Renal cortex interstitium (tissue), 11 donors: ENCODE data around the gene VAV3. TPM values are rescaled to one million over a fixed set of nuclear protein-coding genes. Genes with fewer than 3 reads are reported as not detected.
A peak's percentile ranks its signal among the peaks of the same experiment; 100 is the strongest.
"Not testable (repeated sequence)": the region's sequence is repeated elsewhere in the genome, so short reads cannot be mapped to it uniquely, and the experiment has no call there.

Experiments
- DNase-seq, 11 donors: peaks; one replicate each; pipeline ENCODE4 v3.0.0-alpha.2; 2013; ENCODE audit warnings: low read depth in 9 of 11, low spot score in 4 of 11; ENCODE audit errors: extremely low read depth in 1 of 11
- polyA plus RNA-seq, 3 donors: library from polyadenylated mRNA; unstranded; fragments of 120-200 nt; gene quantifications; one replicate each; pipeline ENCODE4 v1.2.1, GENCODE V29; 2013; ENCODE audit not compliant: insufficient read length in 3 of 3

Gene VAV3
- polyA plus RNA-seq, 3 donors = 118 to 153 (median 149) TPM

DNA sequence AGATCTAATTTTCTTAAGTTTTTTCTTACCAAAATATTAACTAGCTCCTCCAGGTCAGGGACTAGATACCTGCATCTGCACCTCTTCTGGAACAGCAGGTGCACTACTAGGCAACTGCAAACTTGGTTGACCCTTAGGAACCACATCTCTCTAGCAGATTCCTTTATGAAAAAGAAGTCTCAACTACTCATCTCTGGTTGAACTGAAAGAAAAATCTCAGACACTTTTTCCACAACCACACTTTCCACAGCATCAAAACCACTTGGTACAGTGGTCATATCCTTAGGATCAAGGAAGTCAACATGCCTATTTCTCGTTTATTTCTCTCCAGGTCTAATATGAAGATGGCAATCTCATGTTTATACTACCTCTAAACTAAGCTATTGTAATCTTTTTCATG lies 52.3 kb downstream of the VAV3 start:
- no peak for DNase-seq

DNA sequence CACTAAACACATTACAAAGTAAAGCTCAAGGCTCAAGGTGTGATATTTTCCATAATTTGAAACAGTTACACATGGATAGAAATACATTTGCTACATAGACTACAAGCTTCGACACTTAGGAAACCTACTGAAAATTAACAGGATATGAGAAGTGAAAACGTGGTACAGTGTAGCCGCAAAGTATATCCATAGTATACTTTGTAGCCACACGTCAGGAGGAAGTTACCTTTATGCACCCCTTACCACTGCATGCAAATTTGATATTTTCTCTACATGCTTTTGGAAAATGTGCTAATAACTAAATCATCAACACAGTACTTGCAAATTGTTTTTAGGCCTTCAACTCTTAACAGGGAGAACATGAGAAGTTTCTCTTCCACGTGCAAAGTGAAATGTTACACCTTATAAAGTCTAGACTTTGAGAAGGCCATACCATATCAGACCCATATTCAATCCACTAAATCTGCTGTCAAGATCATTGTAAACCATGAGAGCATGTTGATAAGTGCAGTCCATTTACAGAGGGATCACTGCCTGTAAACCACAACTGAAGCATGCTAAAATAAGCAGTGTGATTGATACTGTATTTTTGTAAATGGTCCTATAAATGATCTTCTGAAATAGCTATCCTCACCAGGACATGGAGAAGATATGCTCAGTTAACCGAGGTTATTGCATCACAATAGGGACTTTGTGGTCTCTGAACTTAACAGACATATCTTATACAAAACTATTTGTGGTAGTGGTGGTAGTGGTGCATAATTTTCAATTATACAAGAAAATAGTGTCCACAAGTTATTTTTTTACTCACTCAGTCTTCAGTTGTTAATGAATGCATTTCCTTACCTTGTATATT lies 64.7 kb downstream of the VAV3 start:
- DNase-seq = no peak

DNA sequence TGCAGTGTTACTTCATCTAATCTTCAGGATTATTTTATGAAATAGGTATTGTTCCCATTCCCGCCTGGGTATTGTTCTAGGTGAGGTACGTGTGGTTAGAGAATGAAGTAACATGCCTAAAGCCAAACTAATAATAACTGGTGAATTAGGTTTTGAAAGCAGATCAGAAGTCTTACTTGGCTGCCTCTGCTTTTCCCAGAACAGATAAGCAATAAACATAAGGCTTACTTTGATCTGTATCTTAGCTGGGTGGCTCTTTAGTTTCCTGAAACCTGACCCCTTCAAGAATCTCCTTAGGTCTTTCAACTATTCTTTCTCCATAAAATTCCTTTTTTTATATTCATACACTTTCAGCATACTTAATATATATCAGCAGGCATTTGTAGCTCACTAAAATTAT lies 65.3 kb downstream of the VAV3 start:
- DNase-seq = no peak

DNA sequence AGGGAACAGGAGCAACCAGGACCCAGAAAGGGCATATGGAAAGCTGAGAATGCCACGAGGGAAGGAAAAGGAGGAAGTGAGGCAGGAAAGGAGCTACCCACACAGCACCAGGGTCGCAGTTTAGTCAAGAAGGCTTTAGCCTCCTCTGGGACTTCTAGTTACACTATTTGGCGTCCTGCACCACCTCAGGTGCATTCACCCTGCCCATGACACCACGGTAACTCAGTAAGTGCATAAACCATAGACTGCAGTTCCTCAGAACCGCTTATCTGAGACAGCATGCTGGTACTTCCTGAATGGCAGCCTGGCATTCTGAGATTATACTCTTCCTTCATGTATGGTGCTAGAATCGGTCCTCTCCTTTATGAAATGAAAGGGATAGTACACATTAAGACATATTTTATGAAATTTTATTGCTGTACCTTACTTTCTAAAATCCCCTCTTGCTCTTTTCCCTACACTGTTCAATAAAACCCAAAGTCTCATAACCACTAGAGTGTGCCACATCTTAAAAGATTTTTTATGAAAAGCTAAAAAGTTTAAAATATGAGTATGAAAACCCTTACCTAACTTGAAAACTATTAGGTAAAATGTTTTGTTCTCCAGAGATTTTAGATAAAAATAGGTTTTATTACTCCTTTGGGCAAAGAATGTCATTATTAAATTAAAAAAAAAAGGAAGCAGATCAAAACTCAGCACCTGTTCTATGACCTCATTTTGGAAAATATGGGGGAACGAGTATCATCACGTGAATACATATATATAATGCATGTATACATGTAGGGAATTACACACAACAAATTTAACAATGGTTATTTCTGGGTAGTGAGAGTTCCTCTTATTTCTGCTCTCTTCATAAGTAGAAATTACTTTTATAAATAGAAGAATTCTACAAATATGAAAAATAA lies 67.3 kb downstream of the VAV3 start:
- no peak for DNase-seq

DNA sequence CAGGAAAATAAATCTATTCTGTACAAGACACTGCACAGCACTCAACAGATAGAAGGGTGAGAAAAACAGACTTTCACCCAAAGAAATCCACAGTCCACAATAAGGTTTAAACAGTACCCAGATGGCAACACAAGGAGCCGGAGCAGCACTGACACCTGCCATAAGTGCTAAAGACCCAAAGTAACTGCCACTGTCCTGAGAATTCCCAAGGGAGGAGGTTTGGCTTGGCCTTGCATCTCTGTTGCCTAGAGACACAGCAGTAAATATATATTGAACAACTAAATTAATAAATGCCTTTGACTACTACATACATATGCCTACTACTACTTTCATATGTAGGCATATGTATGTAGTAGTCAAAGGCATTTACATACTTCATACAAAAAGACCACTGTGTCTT lies 68.0 kb downstream of the VAV3 start:
- DNase-seq = no peak

DNA sequence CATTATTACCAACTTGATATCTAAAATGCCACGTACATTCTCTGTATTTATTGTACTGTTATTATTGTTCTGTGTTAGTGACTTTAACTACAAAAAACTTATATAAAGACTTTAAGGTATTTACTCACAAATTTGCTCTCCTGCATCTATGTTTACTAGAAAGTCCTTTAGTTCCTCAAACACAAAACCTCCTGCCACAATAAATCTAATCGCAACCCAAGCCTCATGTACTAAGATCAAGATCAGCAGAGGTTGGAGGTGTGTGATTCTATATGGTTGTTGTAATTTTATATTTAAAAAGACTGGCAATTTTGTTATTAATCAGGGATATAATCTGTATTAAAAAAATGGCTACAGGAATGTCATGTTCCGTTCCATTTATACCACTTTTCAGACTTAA lies 68.6 kb downstream of the VAV3 start:
- no peak for DNase-seq

DNA sequence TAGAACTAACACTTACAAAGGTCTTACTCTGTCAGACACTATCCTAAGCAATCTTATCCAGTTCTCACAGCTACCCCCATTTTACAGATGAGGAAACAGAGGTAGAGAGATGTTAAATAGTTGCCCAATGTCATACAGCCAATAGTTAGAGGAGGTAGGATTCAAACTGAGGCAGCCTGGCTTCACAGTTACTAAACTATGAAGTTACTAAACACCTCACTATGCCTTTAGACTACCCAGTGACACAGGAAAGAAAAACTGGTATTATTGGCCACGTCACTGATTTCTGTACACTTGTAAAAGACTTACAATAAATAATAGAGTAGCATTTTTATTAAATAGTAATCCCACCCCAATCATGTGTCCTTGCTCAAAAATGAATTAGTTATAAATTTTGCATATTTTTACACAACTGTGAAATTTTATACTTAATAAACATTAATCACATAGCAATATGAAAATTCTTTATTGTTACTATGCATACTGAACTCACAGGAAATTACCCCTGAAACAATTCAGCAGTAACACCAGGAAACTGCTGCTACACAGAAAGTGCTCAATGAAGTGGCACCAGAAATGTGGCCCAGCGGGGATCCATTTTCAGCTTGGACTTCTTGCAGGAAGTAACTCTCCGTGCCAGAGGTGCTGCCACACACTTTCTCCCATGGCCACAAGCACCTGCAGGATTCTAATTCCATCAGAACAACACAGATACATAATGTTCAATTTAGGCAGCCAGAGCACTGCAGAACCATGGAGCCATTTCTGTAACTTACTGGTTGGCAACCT lies 69.4 kb downstream of the VAV3 start:
- peak in 7 of 11 donors; percentile 13 to 39 (median 20) for DNase-seq

DNA sequence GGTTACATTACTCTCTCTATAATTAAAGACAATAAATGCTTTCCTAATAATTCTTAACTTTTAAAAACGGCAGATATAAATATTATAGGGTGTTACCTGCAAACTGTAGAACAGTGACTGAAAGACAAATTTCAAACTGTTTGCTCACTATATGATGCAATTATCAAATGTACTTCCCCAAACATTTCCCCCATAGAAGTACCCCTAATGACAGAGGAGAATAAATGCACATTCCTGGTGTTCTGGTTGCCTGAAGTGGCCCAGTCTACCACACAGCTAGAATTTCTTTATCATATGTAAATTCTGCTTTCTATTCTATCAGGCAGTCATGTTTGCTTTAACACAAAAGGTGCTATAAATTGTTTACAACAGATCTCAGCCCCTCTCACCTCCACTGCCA lies 70.4 kb downstream of the VAV3 start:
- DNase-seq = no peak

DNA sequence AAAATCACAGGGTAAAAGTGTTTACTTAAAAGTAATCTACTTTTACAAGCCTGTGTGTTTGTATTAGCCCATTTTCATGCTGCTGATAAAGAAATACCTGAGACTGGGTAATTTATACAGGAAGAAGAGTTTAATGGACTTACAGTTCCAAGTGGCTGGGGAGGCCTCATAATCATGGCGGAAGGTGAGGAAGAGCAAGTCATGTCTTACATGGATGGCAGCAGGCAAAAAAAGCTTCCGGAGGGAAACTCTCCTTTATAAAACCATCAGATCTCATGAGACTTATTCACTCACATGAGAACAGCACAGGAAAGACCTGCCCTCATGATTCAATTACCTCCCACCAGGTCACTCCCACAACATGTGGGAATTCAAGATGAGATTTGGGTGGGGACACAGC lies 71.6 kb downstream of the VAV3 start:
- DNase-seq = not testable (repeated sequence)

DNA sequence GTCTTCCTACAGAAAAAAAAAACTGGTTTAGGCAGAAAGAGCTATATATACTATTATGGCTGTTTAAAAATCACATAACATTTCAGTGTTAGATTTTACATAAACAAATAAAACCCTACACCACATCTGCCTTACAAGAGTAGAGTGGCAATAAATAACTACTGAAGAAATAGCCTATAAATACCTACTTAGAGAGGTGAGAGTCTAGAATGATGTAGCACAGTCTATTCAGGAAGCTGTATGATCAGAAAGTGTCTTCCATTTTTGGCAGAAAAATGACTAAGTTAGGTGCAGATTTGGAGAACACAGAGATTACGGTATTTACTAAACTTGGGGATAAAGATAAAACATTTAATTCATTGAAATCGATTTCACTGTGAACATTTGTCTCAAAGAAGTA lies 75.5 kb downstream of the VAV3 start:
- DNase-seq = no peak

DNA sequence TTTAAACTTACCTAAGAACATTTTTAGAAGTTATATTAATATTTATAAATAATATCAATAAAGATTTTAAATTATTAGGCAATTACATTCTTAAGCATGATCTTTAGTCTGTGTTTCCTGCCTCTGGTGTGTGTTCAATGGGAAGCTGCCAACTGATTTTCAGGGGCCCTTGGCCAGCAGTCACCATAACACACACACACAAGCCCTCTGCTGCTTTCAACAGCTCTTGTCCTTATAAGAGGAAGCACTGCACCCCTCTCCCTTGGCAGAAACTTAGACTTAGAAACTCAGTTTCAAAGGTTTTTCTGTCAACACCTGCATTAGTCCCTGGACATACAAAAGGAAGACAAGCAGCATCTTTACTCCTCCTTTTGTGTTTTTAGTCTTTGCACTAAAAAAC lies 81.4 kb downstream of the VAV3 start:
- no peak for DNase-seq

DNA sequence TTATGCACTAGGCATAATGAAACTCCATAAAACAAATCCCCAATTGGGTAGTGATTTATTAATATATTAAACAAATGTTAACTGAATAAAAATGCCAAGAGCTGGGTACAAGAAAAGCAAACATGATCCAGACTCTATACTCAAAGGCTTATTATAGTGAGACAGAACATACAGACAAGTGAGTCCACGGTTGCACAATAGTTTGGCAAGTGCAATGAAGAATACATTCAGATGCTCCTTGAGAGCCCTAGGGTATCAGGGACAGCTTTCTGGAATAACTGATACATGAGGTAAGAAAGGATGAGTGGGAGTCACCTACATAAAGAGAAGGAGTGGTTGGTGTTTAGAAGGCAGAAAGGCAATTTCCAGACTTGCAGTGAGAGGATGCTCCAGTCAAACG lies 85.1 kb downstream of the VAV3 start:
- DNase-seq = no peak

DNA sequence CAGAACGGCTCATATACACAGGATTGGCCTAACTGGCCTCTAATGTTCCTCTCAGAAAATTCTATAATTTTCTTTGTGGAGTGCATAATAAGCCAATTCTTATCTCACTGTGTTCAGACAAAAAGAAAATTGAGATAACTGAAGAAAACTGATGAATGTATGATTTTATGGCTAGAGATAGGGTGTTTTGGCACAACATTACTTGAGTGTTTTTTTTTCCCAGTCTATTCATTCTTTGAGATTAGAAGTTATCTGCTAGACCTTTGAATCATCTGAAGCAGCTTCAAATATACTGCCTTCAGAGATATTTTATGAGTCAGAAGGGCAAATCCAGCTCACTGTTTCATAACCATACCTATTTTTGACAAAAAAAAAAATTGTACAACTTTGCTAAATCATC lies 85.6 kb downstream of the VAV3 start:
- DNase-seq = no peak

DNA sequence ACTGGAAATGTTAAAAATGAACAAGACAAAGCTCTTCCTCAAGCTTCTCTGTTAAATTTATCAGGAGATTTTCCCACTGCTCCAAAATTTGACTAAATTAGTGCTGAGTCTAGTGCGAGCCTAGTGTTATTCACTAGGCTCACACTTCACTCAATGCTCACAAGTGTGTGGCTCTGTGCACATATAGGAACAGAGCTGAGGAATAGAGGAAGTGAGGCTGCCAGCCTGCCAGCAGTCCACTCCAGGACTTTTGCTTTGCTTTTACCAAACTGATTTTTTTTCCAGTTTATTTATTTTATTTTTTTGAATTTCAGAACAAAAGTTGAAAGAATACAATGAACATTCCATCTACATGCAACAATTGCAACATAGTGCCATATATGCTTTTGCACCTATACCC lies 87.2 kb downstream of the VAV3 start:
- no peak for DNase-seq

DNA sequence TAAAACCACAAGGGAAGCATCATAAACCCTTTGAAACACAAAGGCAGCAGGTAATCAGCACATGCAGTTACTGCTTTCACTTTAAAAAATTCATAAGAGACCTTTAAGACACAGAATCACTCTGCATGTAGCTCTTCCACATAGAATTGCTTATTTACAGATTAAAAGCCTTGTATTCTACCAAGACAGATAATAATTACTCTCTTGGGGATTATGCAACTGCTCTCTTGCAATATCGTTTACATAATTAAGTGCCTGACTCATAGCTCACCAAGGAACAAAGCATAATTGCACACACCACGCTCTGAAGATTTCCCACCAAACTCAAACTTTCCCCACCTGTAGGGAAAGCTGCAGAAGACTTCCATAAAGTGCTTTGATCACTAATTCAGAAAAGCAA lies 87.9 kb downstream of the VAV3 start:
- DNase-seq = no peak

DNA sequence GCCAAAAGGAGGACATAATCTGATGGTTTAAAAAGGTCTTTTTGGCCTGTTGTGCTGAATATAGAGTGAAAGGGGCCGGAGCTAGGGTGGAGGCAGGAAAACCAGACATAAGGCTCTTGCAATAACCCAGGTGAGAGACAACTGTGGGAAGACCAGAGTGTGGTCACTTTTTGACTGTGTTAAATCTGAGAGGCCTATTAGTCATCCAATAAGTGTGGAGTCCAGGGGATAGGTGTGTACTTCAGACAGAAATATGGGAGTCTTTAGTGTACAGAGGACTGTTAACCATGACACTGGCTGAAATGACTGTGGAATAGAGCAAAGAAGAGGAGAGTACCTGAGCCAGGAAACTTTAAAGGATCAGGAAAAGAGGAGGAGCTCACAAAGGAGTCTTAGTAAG lies 89.3 kb downstream of the VAV3 start:
- DNase-seq = no peak

DNA sequence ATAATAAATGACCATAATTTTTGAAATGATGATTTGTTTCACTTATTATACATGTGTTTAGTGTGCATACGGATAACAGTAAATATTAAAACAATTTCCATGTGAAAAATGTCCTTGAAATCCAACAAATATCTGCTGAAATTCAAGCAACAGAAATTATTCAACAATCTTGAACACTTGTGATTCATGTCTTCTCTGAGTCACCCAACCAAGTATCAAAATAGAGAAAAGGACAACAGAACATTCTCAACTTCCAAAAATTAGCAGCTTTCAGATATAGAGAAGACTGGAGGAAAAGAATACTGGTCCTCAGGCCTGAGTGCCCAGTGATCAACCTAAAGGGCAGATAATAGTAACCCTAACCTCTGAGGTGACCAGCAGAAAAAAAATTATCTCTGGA lies 90.8 kb downstream of the VAV3 start:
- DNase-seq = no peak

DNA sequence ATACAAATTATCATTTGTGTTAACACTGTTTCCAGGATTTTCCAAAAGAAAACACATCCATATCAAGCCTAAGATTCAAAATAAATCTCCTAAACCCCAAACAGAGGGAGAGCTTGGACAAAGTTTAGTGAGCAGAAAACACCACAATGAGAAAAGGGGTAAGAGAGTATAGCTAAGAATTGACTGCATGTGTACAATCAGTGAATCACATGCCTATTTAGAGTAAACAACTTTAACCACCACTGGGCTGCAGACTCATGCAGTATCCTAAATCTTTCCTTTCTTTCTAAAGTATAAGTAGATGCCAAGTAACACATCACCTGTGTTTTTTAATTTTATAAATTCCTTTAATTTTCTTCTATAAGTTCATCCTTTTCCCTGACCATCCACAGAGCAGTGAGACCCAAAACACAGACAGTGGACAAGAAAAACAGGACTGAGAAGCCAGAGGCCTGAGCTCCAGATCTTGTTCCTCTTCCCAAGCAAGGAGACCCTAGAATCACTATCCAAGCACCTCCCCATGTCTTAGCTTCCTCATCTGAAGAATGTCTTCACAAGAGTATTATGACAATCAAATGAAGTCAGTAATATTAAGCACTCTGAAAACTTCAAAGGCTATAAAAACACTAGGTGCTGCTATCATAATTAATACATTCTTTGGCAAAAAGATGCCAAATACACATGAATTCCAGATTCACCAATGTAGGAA lies 93.1 kb downstream of the VAV3 start:
- no peak for DNase-seq

DNA sequence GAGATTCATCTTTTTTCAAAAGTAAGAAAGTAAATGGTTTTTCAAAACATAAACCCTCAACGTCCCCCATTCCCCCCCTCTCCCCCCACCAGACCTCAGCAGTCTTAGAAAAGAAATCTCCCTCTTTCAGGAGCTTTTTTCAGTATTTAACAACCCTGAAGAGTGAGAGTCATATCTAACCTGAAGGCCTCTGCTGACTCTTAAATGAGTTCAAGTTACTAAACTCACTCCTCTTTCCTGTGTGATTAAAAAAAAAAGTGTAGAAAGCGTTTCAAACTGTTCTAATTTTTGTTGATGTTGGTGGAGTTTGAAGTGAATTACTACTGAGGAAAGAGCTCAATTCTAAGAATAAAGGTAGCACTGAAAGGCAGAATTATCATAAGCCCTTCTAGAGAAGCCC lies 93.7 kb downstream of the VAV3 start:
- no peak for DNase-seq
